NCI-H1436 (cell line): Measurements from ENCODE around the gene IL17REL.
A peak's percentile ranks its signal among the peaks of the same experiment; 100 is the strongest.

Experiments used
- DNase-seq: peaks from one replicate; lab custom pipeline; 2025; lab: John Stamatoyannopoulos, UW

IL17REL gene

GRCh38 chr22:50022171-50022819 lies 9.7 kb upstream of the IL17REL start:
- no peak for DNase-seq

GRCh38 chr22:50020606-50021005 lies 8.0 kb upstream of the IL17REL start:
- no peak for DNase-seq

- no peak for DNase-seq
Observed at GRCh38 chr22:50019316-50019715, 6.8 kb upstream of the IL17REL start.

DNA sequence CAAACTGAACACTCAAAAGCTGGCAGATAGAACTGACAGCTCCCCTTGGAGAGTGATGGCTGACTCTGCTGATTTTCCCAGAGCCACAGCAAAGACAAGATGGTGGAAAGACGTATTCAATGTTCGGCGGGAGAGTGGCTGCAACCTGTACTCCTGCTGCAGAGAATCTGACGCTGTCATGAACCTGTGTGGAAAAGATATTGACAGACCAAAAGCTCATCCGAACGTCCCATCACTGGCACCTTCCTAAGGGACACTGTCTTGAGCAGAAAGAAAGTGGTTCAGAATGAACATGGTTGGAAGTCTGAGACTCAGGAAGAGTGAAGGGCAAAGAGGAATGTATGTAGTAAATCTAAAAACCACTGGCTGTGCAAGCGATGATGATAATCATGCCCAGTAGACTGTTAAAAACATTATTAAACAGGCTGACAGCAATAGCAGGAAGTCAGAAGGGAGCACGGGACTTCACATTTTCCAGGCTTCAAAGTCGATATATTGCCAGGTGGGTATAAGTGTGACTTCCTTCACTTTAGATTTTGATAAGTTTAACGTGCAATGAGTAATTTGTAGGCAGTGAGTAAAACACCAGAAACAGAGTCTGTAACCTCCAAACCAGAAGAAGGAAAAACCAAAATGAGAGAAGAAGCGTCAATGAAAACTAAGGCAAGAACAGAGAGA lies 6.2 kb upstream of the IL17REL start:
- no peak for DNase-seq

GRCh38 chr22:50017701-50018224 lies 5.2 kb upstream of the IL17REL start:
- DNase-seq: no peak

- no peak for DNase-seq
Observed at GRCh38 chr22:50016988-50017700, 4.6 kb upstream of the IL17REL start.

DNA sequence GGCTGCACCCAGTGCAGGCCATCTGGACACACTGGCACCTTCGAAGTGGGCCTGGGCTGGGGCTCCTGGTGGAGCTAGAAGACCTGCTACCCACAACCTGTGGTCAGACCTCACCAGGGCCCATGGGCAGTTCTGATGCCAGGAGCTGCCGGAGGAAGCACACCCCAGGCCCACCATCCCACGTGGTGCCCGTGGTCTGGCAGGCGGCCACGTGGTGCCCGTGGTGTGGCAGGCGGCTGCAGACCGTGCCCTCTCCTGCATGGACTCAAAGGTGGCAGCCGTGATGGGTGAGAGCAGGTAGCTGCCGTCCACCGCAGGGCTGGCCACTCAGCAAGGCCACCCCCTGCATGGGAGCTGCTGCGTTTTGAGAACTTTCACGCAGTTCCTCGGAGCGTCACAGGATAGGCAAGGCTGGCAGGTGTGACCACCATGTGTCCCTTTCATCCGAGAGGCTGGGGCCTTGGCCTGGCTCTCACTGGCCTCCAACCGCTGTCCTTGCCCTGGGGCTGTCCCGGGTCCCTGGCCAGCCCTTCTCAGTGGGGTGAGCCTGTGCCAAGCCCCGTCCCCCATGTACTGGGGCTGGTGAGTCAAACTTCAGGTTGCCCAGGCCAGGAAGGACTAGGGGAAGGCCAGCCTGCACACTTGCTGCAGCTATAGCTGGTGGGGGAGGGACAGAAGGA lies 3.9 kb upstream of the IL17REL start:
- no peak for DNase-seq

GRCh38 chr22:50015451-50016307 lies 3.1 kb upstream of the IL17REL start:
- DNase-seq: no peak

DNA sequence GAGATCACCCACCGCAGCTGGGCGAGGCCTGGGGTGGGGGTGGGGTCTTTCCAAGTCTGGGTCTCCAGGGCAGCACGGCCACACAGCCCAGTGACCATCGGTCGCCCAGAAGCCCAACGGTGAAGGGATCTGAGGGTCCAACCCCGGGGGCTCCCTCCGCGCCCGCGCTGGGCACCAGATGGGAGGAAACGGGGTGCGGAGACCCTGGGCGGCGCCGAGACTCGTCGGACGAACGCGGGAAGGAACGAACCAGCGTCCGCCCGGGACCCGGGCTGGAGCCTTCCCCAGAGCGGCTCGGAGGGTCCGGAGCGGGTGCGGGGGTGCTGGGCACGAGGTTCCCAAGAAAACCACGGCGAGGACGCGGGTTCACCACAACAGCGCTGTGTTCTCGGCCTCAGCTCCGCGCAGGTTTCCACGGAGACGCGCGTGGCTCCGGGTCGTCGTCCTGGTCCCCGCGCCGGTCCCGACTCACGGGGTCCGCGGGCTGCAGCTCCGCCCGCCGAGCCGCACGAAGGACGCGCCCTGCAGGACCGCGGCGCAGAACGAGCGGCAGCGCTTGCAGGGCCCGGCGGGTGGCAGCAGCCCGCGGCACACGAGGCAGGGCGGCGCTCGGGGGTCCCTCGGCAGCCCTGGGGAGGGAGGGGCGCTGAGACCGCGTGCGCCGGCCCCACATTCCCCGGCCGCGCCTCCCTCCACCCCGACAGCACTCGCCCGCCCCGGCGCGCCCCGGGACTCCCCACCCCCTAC lies 2.3 kb upstream of the IL17REL start:
- DNase-seq: no peak

- DNase-seq: no peak
Observed at GRCh38 chr22:50014053-50014501, 1.5 kb upstream of the IL17REL start.

- DNase-seq: no peak
Observed at GRCh38 chr22:50011447-50012210, 936 bp downstream of the IL17REL start.

- no peak for DNase-seq
Observed at GRCh38 chr22:50010676-50011446, 1.7 kb downstream of the IL17REL start.

DNA sequence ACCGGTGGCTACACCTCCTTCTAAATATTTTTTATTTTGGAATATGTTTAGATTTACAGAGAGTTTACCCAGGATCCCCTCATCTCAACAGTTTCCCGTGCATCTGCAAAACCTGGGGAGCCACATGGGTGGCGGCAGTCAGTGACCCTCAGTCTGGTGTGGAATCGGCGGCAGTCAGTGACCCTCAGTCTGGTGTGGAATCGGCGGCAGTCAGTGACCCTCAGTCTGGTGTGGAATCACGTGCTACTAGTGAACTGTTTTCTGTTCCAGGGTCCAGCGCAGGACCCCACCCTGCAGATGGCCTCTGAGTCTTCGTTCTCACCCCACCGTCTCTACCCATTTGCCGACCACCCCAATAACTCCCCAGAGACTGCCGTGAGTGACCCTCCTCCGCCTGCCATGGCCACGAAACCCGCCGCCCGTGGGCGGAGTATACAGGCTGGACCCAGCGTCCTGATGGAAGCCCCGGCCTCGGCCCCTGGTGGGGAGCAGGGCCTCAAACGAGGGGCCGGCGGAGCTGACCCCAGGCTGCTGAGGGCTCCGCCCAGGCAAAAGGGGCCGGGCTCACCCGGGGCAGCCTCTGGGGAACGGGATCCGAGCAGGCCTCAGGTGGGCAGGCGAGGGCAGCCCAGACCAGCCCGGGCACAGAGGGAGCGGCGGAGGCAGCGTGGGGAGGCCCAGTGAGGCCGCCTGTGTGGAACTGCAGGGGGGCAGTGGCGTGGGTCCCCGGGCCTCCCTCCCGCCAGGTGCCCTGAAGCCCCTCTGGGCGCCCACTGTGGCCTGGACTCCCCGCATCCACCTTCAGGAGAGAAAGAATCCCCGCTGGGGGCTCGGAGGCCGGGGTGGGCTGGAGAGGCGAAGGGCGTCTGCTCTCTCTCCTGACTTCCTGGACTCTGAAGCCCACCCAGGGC lies 2.5 kb downstream of the IL17REL start:
- no peak for DNase-seq

DNA sequence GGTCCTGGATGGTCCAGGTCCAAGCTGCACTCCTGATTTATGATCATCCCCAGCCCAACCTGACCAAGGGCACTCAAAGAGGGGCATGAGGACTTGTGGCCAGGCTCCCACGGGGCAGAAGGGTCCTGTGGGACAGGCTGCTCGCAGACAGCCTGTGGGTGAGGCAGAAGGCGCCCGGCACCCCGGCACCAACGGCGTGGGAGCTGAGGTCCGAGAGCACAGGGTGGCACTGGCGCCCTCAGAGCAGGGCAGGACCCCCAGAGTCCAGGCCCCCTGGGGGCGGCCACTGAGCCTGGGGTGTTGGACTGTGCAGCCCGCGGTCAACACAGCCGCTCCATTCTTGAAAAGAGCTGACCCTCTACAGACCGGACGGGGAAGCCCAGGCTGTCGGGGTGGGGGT lies 3.3 kb downstream of the IL17REL start:
- no peak for DNase-seq

DNA sequence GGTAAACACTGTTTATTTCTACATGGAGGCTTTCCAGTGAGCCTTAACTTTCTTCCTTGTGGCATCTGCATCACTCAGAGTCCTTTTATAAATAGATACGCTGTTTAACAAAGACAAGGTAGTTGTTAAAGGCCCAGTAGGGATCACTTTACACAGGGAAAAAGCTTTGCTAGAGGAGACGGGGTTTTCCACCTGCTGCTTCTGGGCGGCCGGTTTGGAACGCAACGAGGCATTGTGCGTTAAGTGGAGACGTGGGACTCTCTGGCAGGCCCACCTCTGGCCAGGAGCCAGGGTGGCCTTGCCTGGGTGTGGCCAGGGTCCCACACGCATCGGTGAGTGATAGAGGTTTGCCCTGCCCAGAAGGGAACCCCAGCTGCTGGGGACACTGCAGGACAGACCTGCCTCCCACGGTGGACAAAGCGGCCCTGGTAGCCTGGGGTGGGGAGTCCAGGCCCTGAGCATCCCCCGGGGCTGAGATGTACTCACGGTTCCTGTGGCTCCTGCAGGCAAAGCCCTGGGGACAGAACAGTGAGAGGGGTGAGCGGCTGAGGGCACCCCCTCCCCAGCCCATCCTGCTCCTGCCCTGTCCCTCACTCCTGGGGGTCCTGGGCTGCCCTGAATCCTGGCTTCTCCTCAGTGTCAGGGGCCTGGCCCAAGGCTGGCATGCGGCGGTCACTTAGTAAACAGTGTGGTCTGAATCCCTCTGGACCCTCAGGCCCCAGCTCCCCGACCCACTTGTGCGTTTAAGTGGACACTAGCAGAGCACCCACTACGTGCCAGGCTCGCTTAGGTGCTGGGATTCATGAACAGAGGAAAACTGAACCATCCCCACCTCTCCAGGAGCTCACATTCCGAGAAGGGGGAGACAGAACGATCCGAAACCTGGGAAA lies 4.2 kb downstream of the IL17REL start:
- peak; percentile 70 for DNase-seq

DNA sequence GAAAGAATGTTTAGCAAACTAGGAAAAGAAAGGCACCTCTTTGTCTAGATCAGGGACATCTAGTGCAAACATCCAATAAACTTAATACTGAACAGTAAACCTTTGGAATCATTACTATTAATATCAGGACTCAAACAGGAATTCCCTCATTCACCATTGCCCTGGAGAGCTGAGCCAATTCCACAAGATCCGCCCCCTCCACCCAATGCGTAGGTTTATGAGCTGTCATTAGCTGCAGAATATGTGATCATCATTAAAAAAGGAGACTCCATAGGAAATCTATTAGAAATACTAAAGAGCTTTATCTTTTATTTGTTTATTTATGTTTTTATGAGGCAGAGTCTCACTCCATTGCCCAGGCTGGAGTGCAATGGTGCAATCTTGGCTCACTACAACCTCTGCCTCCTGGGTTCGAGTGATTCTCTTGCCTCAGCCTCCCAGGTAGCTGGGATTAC lies 5.5 kb downstream of the IL17REL start:
- no peak for DNase-seq

DNA sequence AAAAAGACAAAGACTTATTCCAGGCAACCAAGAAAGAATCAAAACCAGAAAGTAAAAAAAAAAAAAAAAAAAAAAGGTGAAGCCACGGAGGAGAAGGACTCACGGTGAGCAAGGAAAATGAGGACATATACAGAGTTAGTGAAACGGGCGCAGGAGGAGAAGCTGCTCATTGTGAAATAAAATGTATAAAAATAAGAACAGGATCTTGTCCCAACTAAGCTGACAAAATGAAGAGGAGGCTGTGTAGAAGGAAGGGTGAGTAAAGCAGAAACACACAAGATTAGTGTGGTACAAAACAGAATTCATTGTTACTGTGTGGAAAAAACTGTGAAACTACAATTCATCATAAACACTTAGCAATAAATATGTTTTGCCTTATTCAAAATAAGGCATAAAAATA lies 7.6 kb downstream of the IL17REL start:
- DNase-seq: no peak
